ENCODE data around the gene CAPN14.

The CAPN14 gene

GRCh38 chr2:31197669-31198068, 19.6 kb downstream of the CAPN14 start:
- no peak for DNase-seq
- no peaks in the 10 kb centered on the region for H3K9me3 ChIP-seq (ENCODE audit: control insufficient read depth, low read length)
- H2AK5ac ChIP-seq (ENCODE audit: low read length, severe bottlenecking) = no peak overlapping the region
- H2BK5ac ChIP-seq (ENCODE audit: low read depth, low read length, poor library complexity, severe bottlenecking) = no peak overlapping the region
- H3K27ac ChIP-seq (ENCODE audit: low read length, poor library complexity, severe bottlenecking) = no peak overlapping the region
- no peak overlapping the region for H4K91ac ChIP-seq (ENCODE audit: low read length)
- H3K36me3 ChIP-seq (ENCODE audit: control insufficient read depth in 1 of 2, insufficient read depth in 2 of 2, low read depth in 1 of 2, low read length in 2 of 2) = peaks cover 0 to 4% of the 10 kb centered on the region in 2 experiments
- H3K23ac ChIP-seq (ENCODE audit: low read length in 2 of 2) = no peak overlapping the region
- peaks cover 14% of the 10 kb centered on the region in 2 experiments for H3K27me3 ChIP-seq (ENCODE audit: control insufficient read depth in 1 of 2, insufficient read depth in 1 of 2, low read length in 2 of 2)
- H3K4me1 ChIP-seq (ENCODE audit: control insufficient read depth, insufficient read depth, low read depth, low read length) = peaks cover 3% of the 10 kb centered on the region
- H3K14ac ChIP-seq (ENCODE audit: low read length in 2 of 2) = no peak overlapping the region
- no peak overlapping the region for H3K9ac ChIP-seq (ENCODE audit: low read length)
- no peak overlapping the region for H4K8ac ChIP-seq (ENCODE audit: low read length)
- H3K4ac ChIP-seq (ENCODE audit: low read depth in 1 of 2, low read length in 2 of 2) = no peak overlapping the region
- H3K79me1 ChIP-seq (replicated peaks; ENCODE audit: low read length, poor library complexity, severe bottlenecking) = no peaks in the 10 kb centered on the region
- no peak overlapping the region for H3K4me3 ChIP-seq (ENCODE audit: insufficient read depth in 1 of 2, low read depth in 1 of 2, low read length in 2 of 2)
- 83% methylated on average over 1 of the region's 2 CpGs for WGBS
- no peak overlapping the region for H2BK15ac ChIP-seq (ENCODE audit: low read depth, poor library complexity, severe bottlenecking)
- no peak overlapping the region for H2BK12ac ChIP-seq (ENCODE audit: low read length in 2 of 2)
- H2AFZ ChIP-seq (ENCODE audit: low read depth, low read length) = no peak overlapping the region
- H3K4me2 ChIP-seq (ENCODE audit: low read length, poor library complexity, severe bottlenecking) = no peak overlapping the region
- no peak overlapping the region for H3K18ac ChIP-seq (ENCODE audit: low read depth in 1 of 2, low read length in 2 of 2)
- H2BK120ac ChIP-seq (ENCODE audit: low read depth, low read length) = no peak overlapping the region

DNA sequence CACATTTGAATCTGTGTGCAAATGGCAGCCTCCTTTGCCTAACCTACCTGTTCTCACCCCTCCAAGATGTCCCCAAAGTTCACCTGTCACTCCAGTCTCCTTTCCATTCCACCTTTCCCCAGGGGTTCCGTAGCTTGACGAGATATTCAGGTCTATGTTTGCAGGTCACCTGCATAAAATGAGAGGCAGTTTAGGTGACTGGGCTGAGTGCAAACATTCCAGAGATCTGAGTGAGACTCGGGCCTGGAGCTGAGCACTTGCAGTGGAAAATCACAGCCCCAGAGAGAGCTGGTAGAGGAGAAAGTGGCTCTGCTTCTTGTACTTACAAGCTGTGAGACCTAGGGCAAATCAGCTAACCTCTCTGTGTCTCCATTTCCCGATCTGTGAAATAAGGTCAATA, 20.1 kb downstream of the CAPN14 start:
- peaks cover 11% of the 10 kb centered on the region in 2 experiments for H3K27me3 ChIP-seq (ENCODE audit: control insufficient read depth in 1 of 2, insufficient read depth in 1 of 2, low read length in 2 of 2)
- no peak overlapping the region for H3K18ac ChIP-seq (ENCODE audit: low read depth in 1 of 2, low read length in 2 of 2)
- WGBS = 90% methylated on average over 4 of the region's 4 CpGs
- no peaks in the 10 kb centered on the region for H3K79me1 ChIP-seq (replicated peaks; ENCODE audit: low read length, poor library complexity, severe bottlenecking)
- no peak overlapping the region for H2BK12ac ChIP-seq (ENCODE audit: low read length in 2 of 2)
- no peak overlapping the region for H3K4me2 ChIP-seq (ENCODE audit: low read length, poor library complexity, severe bottlenecking)
- no peak overlapping the region for H2BK15ac ChIP-seq (ENCODE audit: low read depth, poor library complexity, severe bottlenecking)
- H3K9me3 ChIP-seq (ENCODE audit: control insufficient read depth, low read length) = no peaks in the 10 kb centered on the region
- H3K27ac ChIP-seq (ENCODE audit: low read length, poor library complexity, severe bottlenecking) = no peak overlapping the region
- H2BK120ac ChIP-seq (ENCODE audit: low read depth, low read length) = no peak overlapping the region
- H4K91ac ChIP-seq (ENCODE audit: low read length) = no peak overlapping the region
- no peak overlapping the region for H3K14ac ChIP-seq (ENCODE audit: low read length in 2 of 2)
- H2BK5ac ChIP-seq (ENCODE audit: low read depth, low read length, poor library complexity, severe bottlenecking) = no peak overlapping the region
- H3K23ac ChIP-seq (ENCODE audit: low read length in 2 of 2) = peak overlapping the region in 1 of 2 experiments; percentile 83
- H2AFZ ChIP-seq (ENCODE audit: low read depth, low read length) = no peak overlapping the region
- DNase-seq = no peak
- H3K4ac ChIP-seq (ENCODE audit: low read depth in 1 of 2, low read length in 2 of 2) = no peak overlapping the region
- H3K4me1 ChIP-seq (ENCODE audit: control insufficient read depth, insufficient read depth, low read depth, low read length) = peaks cover 3% of the 10 kb centered on the region
- H3K36me3 ChIP-seq (ENCODE audit: control insufficient read depth in 1 of 2, insufficient read depth in 2 of 2, low read depth in 1 of 2, low read length in 2 of 2) = peaks cover 0 to 4% of the 10 kb centered on the region in 2 experiments
- H3K9ac ChIP-seq (ENCODE audit: low read length) = no peak overlapping the region
- no peak overlapping the region for H2AK5ac ChIP-seq (ENCODE audit: low read length, severe bottlenecking)
- H3K4me3 ChIP-seq (ENCODE audit: insufficient read depth in 1 of 2, low read depth in 1 of 2, low read length in 2 of 2) = no peak overlapping the region
- no peak overlapping the region for H4K8ac ChIP-seq (ENCODE audit: low read length)

DNA sequence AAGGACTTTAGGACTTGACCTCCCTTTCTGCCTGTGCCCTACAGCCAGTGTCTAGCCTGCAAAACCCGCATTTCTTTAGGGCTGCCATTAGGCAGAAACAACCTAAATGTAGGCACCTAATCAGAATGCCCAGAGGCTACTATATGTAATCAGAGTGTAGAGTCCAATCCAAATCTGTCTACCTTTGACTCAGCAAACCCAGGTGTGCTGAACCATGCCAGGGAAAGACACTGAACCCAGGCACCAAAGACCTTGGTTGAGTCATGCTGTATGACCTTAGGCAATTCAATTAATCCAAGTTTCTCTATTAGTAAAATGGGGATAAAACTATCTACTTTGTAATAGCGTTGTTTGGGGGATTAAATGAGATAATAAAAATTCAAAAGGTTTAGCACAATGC, 20.7 kb downstream of the CAPN14 start:
- Histone ChIP-seq H3K79me1 (replicated peaks; ENCODE audit: low read length, poor library complexity, severe bottlenecking) (no peaks in the 10 kb centered on the region), H3K27ac (ENCODE audit: low read length, poor library complexity, severe bottlenecking) (no peak overlapping the region), H4K91ac (ENCODE audit: low read length) (no peak overlapping the region), H3K14ac (ENCODE audit: low read length in 2 of 2) (no peak overlapping the region), H3K4me2 (ENCODE audit: low read length, poor library complexity, severe bottlenecking) (no peak overlapping the region), H3K9me3 (ENCODE audit: control insufficient read depth, low read length) (no peaks in the 10 kb centered on the region), H2BK5ac (ENCODE audit: low read depth, low read length, poor library complexity, severe bottlenecking) (no peak overlapping the region), H3K27me3 (ENCODE audit: control insufficient read depth in 1 of 2, insufficient read depth in 1 of 2, low read length in 2 of 2) (peaks cover 7 to 8% of the 10 kb centered on the region in 2 experiments), H3K4me3 (ENCODE audit: insufficient read depth in 1 of 2, low read depth in 1 of 2, low read length in 2 of 2) (no peak overlapping the region), H4K8ac (ENCODE audit: low read length) (no peak overlapping the region), H3K23ac (ENCODE audit: low read length in 2 of 2) (no peak overlapping the region), H3K4me1 (ENCODE audit: control insufficient read depth, insufficient read depth, low read depth, low read length) (peaks cover 3% of the 10 kb centered on the region), H2AFZ (ENCODE audit: low read depth, low read length) (no peak overlapping the region), H2BK15ac (ENCODE audit: low read depth, poor library complexity, severe bottlenecking) (no peak overlapping the region), H3K18ac (ENCODE audit: low read depth in 1 of 2, low read length in 2 of 2) (no peak overlapping the region), H3K36me3 (ENCODE audit: control insufficient read depth in 1 of 2, insufficient read depth in 2 of 2, low read depth in 1 of 2, low read length in 2 of 2) (peaks cover 0 to 4% of the 10 kb centered on the region in 2 experiments), H2BK12ac (ENCODE audit: low read length in 2 of 2) (no peak overlapping the region), H2BK120ac (ENCODE audit: low read depth, low read length) (no peak overlapping the region), H3K4ac (ENCODE audit: low read depth in 1 of 2, low read length in 2 of 2) (no peak overlapping the region), H2AK5ac (ENCODE audit: low read length, severe bottlenecking) (no peak overlapping the region), H3K9ac (ENCODE audit: low read length) (no peak overlapping the region)
- DNase-seq = no peak
- WGBS = 100% methylated on average over 1 of the region's 2 CpGs

GRCh38 chr2:31193806-31194205, 23.5 kb downstream of the CAPN14 start:
- no peak overlapping the region for H2AK5ac ChIP-seq (ENCODE audit: low read length, severe bottlenecking)
- H3K23ac ChIP-seq (ENCODE audit: low read length in 2 of 2) = no peak overlapping the region
- no peak overlapping the region for H3K4ac ChIP-seq (ENCODE audit: low read depth in 1 of 2, low read length in 2 of 2)
- no peak overlapping the region for H4K91ac ChIP-seq (ENCODE audit: low read length)
- no peaks in the 10 kb centered on the region for H3K79me1 ChIP-seq (replicated peaks; ENCODE audit: low read length, poor library complexity, severe bottlenecking)
- H2BK12ac ChIP-seq (ENCODE audit: low read length in 2 of 2) = no peak overlapping the region
- no peak overlapping the region for H3K27ac ChIP-seq (ENCODE audit: low read length, poor library complexity, severe bottlenecking)
- no peak overlapping the region for H2BK120ac ChIP-seq (ENCODE audit: low read depth, low read length)
- H2BK5ac ChIP-seq (ENCODE audit: low read depth, low read length, poor library complexity, severe bottlenecking) = no peak overlapping the region
- no peak overlapping the region for H4K8ac ChIP-seq (ENCODE audit: low read length)
- no peaks in the 10 kb centered on the region for H3K36me3 ChIP-seq (ENCODE audit: control insufficient read depth in 1 of 2, insufficient read depth in 2 of 2, low read depth in 1 of 2, low read length in 2 of 2)
- 89% methylated on average over 4 of the region's 4 CpGs for WGBS
- H3K18ac ChIP-seq (ENCODE audit: low read depth in 1 of 2, low read length in 2 of 2) = no peak overlapping the region
- no peak overlapping the region for H2BK15ac ChIP-seq (ENCODE audit: low read depth, poor library complexity, severe bottlenecking)
- H2AFZ ChIP-seq (ENCODE audit: low read depth, low read length) = no peak overlapping the region
- H3K4me1 ChIP-seq (ENCODE audit: control insufficient read depth, insufficient read depth, low read depth, low read length) = no peaks in the 10 kb centered on the region
- no peaks in the 10 kb centered on the region for H3K9me3 ChIP-seq (ENCODE audit: control insufficient read depth, low read length)
- H3K14ac ChIP-seq (ENCODE audit: low read length in 2 of 2) = no peak overlapping the region
- DNase-seq = no peak
- H3K4me2 ChIP-seq (ENCODE audit: low read length, poor library complexity, severe bottlenecking) = no peak overlapping the region
- H3K4me3 ChIP-seq (ENCODE audit: insufficient read depth in 1 of 2, low read depth in 1 of 2, low read length in 2 of 2) = no peak overlapping the region
- no peak overlapping the region for H3K9ac ChIP-seq (ENCODE audit: low read length)
- peaks cover 0 to 4% of the 10 kb centered on the region in 2 experiments for H3K27me3 ChIP-seq (ENCODE audit: control insufficient read depth in 1 of 2, insufficient read depth in 1 of 2, low read length in 2 of 2)

All from mesenchymal stem cell (in vitro differentiated cells and primary cell).